Body of pancreas (tissue), 4 donors: Measurements from ENCODE around the gene DSCAM. TPM values are rescaled to one million over a fixed set of nuclear protein-coding genes. Genes with fewer than 3 reads are reported as not detected.

Source experiments
- ATAC-seq: fragments of 150-250 bp; one replicate; pipeline ENCODE4 v1.9.1; 2016
- DNase-seq, 4 donors: peaks; one replicate each; pipeline ENCODE4 v3.0.0-alpha.2; 2019
- H3K27ac ChIP-seq, 4 donors: fragments of 200-600 bp; sonication (generic); 1 replicate in 3 of 4; 2 replicates in 1 of 4; pipeline versions ENCODE4 v1.5.1 to v1.6.1; 2016 to 2019; ENCODE audit warnings: mild to moderate bottlenecking in 1 of 4, mixed read lengths in 1 of 4, moderate library complexity in 1 of 4
- H3K27me3 ChIP-seq, 2 donors: fragments of 200-600 bp; sonication (generic); one replicate each; pipeline ENCODE4 v1.6.0; 2016; ENCODE audit warnings: mild to moderate bottlenecking in 1 of 2
- H3K36me3 ChIP-seq, 2 donors: fragments of 200-600 bp; sonication (generic); replicated peaks in 1 of 2; 2 replicates each; pipeline ENCODE4 v1.5.1; 2016; ENCODE audit warnings: low read depth in 2 of 2; ENCODE audit not compliant: insufficient read depth in 1 of 2
- H3K4me1 ChIP-seq: fragments of 200-600 bp; sonication (generic); one replicate; pipeline ENCODE4 v1.6.0; 2016
- H3K4me3 ChIP-seq, 2 donors: fragments of 200-600 bp; sonication (generic); 1 replicate in 1 of 2; 2 replicates in 1 of 2; pipeline ENCODE4 v1.5.1; 2016 to 2019
- H3K9me3 ChIP-seq, 3 donors: fragments of 200-600 bp; sonication (generic); 1 replicate in 2 of 3; 2 replicates in 1 of 3; pipeline ENCODE4 v1.5.1; 2016
- POLR2A ChIP-seq, 3 donors: fragments of 450-650 bp; IDR thresholded peaks; one replicate each; pipeline ENCODE4 v1.6.1; 2016; ENCODE audit warnings: antibody characterized with exemption in 3 of 3, mild to moderate bottlenecking in 2 of 3
- WGBS, 2 donors: methylation state at CpG; one replicate each; pipeline ENCODE4 v1.1.5; 2017; 5-methylcytosine and 5-hydroxymethylcytosine counted together
- intact Hi-C: fragments of 100-400 bp; cut with DNase I; formaldehyde crosslinking; loops from one replicate; pipeline ENCODE4 v1.15.1; 2023
- total RNA-seq, 2 donors: library from RNA; depleted of rRNA; stranded (reverse); fragments of >200 nt; gene quantifications; one replicate each; pipeline ENCODE4 v1.1.0, GENCODE V29; 2016
- TF ChIP-seq, protein P1 (sequence below), 7 experiments: fragments of 450-650 bp in 4 of 7; fragments of 200-600 bp in 3 of 7; sonication (generic) in 3 of 7; IDR thresholded peaks; one replicate each; pipeline ENCODE4 v1.5.1; 2016 to 2019; ENCODE audit warnings: antibody characterized with exemption in 7 of 7

DSCAM gene
- total RNA-seq, 2 donors from 2014 or later, result 0.26 TPM; not detected in 1

DNA sequence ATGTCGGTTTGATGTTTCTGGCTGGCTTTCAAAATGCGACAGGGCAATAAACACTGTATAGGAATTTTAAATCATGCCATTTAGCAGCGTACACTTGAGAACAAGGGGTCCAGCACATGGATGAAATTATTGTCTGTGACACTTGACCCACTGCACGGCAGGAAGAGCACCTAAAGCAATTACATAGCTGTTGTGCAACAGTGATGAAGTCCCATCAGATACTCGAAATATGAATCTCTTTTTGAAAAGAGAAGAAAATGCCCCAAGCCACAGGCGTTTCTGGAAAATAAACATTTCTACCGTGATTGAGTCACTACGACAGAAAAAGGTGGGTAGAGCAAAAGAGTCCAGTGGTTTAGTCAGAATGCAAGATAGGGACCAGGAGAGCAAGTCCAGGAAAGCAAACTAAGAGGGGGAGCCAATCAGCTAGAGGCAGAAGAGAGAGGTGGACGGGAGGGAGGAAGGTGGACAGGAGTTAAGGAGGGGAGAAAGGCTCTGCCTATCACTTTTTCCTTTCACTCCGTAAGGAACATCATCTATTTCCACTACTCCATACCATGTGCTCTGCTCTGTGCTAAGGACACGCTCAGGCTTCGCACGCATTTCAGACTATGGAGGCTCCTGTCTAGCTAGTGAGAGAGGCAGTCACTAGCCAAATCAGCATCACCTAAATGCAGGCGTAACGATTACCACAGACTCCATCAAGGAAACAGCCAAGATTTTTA lies 6.4 kb downstream of the DSCAM start:
- no peak overlapping the region for H3K4me3 ChIP-seq
- H3K27me3 ChIP-seq, result peaks cover 0 to 7% of the 10 kb centered on the region in 2 donors
- ATAC-seq, result no peak
- no peak overlapping the region for H3K27ac ChIP-seq
- no peak for DNase-seq
- no peak for TF ChIP-seq POLR2A (IDR thresholded peaks at IDR 0.05)
- TF ChIP-seq, protein P1, sequence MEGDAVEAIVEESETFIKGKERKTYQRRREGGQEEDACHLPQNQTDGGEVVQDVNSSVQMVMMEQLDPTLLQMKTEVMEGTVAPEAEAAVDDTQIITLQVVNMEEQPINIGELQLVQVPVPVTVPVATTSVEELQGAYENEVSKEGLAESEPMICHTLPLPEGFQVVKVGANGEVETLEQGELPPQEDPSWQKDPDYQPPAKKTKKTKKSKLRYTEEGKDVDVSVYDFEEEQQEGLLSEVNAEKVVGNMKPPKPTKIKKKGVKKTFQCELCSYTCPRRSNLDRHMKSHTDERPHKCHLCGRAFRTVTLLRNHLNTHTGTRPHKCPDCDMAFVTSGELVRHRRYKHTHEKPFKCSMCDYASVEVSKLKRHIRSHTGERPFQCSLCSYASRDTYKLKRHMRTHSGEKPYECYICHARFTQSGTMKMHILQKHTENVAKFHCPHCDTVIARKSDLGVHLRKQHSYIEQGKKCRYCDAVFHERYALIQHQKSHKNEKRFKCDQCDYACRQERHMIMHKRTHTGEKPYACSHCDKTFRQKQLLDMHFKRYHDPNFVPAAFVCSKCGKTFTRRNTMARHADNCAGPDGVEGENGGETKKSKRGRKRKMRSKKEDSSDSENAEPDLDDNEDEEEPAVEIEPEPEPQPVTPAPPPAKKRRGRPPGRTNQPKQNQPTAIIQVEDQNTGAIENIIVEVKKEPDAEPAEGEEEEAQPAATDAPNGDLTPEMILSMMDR (IDR thresholded peaks at IDR 0.05), result no peak
- WGBS, 2 donors, result 50 to 57% methylated on average over 15 of the region's 15 CpGs
- no peaks in the 10 kb centered on the region for H3K36me3 ChIP-seq
- intact Hi-C loops, result no loop called here
- H3K4me1 ChIP-seq, result peaks cover 7% of the 10 kb centered on the region
- no peaks in the 10 kb centered on the region for H3K9me3 ChIP-seq

DNA sequence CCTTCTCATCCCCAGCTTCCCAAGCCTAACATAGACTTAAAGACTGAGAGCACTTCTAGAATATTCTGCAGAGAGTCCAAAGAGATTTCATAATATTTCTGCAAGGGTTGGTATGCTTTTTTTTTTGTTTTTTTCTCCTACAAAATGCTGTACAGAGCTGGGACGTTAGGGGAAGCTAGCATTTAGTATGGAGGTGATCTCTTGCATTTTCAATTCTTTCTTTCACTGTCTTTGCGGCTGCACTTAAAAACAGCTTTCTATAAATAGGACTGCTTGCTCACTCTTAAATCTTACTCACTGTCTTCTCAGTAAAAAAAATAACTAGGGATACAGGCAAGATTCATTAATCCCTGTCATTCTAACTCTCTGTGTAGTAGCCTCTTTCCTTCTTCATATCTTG lies 7.4 kb downstream of the DSCAM start:
- DNase-seq, result no peak
- 49 to 55% methylated on average over 2 of the region's 2 CpGs for WGBS, 2 donors
- TF ChIP-seq, protein P1 (IDR thresholded peaks at IDR 0.05), result no peak
- no peak for TF ChIP-seq POLR2A (IDR thresholded peaks at IDR 0.05)

DNA sequence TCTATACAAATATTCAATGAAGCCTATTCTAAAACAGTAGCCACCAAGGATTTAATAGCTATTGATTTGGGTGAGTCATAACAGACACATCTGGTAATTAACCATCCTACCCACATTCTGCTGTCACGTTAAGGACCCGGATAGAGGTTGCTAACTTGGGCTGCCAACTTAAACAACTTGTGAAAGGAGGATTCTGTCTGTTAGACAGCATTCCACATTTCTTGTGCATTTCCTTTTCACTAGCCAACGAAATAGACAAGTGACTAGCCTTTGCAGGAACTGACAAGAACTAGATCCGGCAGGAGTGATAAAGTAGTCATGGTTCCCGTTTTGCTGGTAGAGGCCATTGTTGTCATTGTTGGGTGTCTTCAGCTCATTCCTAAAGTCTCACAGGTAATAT lies 9.5 kb downstream of the DSCAM start:
- H3K4me1 ChIP-seq, result peaks cover 7% of the 10 kb centered on the region
- no peak overlapping the region for H3K4me3 ChIP-seq
- H3K27ac ChIP-seq, result no peak overlapping the region
- WGBS, 2 donors, result 44% methylated on average over 5 of the region's 5 CpGs
- H3K27me3 ChIP-seq, result peaks cover 0 to 5% of the 10 kb centered on the region in 2 donors
- intact Hi-C loops, result no loop called here
- TF ChIP-seq POLR2A (IDR thresholded peaks at IDR 0.05), result no peak
- TF ChIP-seq, protein P1 (IDR thresholded peaks at IDR 0.05), result no peak
- ATAC-seq, result no peak
- H3K9me3 ChIP-seq, result no peaks in the 10 kb centered on the region
- no peaks in the 10 kb centered on the region for H3K36me3 ChIP-seq
- DNase-seq, result no peak

More for the DNA sequence above, 7.4 kb downstream of the DSCAM start:
- intact Hi-C loops, result no loop called here
- Histone ChIP-seq H3K36me3 (no peaks in the 10 kb centered on the region), H3K4me1 (peaks cover 7% of the 10 kb centered on the region), H3K9me3 (no peaks in the 10 kb centered on the region), H3K4me3 (no peak overlapping the region), H3K27ac (no peak overlapping the region), H3K27me3 (peaks cover 0 to 5% of the 10 kb centered on the region in 2 donors)
- ATAC-seq, result no peak

DNA sequence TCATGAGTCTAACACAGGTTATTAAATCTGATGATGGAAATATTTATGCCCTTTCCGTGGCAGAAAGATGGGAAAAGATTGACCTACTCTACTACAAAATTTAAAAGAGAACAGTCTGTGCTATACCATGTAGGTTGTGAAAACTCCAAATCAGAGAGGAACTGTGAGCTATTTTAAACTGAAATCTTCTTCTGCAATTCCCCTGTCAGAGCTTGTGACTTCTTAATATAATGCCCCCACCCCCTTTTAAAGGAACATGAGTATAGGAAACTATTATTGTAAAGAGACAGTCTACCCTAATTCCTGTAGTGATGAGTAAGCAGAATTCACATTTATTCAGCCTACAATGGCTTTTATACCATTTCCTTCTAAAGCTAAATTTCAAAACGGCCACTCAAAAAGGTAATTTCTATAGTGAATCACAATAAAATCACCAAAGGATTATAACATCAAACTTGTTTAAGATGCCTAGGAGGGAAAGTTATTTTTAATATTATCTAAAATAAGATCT lies 11.7 kb downstream of the DSCAM start:
- no peaks in the 10 kb centered on the region for H3K36me3 ChIP-seq
- DNase-seq, result no peak
- H3K27me3 ChIP-seq, result no peaks in the 10 kb centered on the region
- no peak for ATAC-seq
- intact Hi-C loops, result no loop called here
- no peak overlapping the region for H3K4me3 ChIP-seq
- no peaks in the 10 kb centered on the region for H3K9me3 ChIP-seq
- TF ChIP-seq, protein P1 (IDR thresholded peaks at IDR 0.05), result no peak
- TF ChIP-seq POLR2A (IDR thresholded peaks at IDR 0.05), result no peak
- WGBS, 2 donors, result 45 to 63% methylated on average over 2 of the region's 2 CpGs
- no peaks in the 10 kb centered on the region for H3K4me1 ChIP-seq
- H3K27ac ChIP-seq, result no peak overlapping the region

DNA sequence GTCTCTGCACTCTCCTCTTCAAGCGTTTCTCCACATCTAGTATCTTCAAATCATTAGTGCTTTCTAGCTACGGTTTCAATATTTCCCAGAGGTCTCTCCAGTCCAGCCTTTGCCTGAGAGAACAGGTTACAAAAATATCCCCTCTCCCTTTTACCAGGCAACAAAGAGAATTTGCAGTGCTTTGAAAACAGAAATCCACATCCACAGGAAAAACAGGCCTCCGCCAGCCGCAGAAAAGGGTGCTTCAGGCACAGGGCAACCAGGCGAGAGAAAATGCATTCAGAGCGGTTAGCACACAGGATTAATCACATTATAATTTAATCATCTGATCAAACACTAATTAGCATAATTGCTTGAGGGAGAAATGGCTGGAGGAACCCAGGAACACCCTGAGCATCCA lies 13.8 kb downstream of the DSCAM start:
- DNase-seq, result no peak
- no peak overlapping the region for H3K4me3 ChIP-seq
- no peaks in the 10 kb centered on the region for H3K9me3 ChIP-seq
- ATAC-seq, result no peak
- H3K36me3 ChIP-seq, result no peaks in the 10 kb centered on the region
- H3K27ac ChIP-seq, result no peak overlapping the region
- TF ChIP-seq, protein P1 (IDR thresholded peaks at IDR 0.05), result no peak
- TF ChIP-seq POLR2A (IDR thresholded peaks at IDR 0.05), result no peak
- whole genome bisulfite sequencing, 2 donors, result 62 to 68% methylated on average over 6 of the region's 6 CpGs
- no peaks in the 10 kb centered on the region for H3K4me1 ChIP-seq
- H3K27me3 ChIP-seq, result no peaks in the 10 kb centered on the region
- intact Hi-C loops, result no loop called here
